ENCODE results near the gene EPB41L4A. TPM values are rescaled to one million over a fixed set of nuclear protein-coding genes. Genes with fewer than 3 reads are reported as not detected.

Gene EPB41L4A
- total RNA-seq, 1 experiment from 2014 or later, result 0.87 TPM

GRCh38 chr5:112353678-112354077 lies 65.4 kb downstream of the EPB41L4A start:
- TF ChIP-seq TCF7L2 (IDR thresholded peaks at IDR 0.05; ENCODE audit: low read depth, low read length), result no peak
- no peak for TF ChIP-seq POLR2AphosphoS5 (IDR thresholded peaks at IDR 0.05; ENCODE audit: low read depth, low read length)
- no peak for TF ChIP-seq SIN3A (IDR thresholded peaks at IDR 0.05; ENCODE audit: borderline replicate concordance, insufficient read depth, low read depth, low read length)
- TF ChIP-seq, protein P1, sequence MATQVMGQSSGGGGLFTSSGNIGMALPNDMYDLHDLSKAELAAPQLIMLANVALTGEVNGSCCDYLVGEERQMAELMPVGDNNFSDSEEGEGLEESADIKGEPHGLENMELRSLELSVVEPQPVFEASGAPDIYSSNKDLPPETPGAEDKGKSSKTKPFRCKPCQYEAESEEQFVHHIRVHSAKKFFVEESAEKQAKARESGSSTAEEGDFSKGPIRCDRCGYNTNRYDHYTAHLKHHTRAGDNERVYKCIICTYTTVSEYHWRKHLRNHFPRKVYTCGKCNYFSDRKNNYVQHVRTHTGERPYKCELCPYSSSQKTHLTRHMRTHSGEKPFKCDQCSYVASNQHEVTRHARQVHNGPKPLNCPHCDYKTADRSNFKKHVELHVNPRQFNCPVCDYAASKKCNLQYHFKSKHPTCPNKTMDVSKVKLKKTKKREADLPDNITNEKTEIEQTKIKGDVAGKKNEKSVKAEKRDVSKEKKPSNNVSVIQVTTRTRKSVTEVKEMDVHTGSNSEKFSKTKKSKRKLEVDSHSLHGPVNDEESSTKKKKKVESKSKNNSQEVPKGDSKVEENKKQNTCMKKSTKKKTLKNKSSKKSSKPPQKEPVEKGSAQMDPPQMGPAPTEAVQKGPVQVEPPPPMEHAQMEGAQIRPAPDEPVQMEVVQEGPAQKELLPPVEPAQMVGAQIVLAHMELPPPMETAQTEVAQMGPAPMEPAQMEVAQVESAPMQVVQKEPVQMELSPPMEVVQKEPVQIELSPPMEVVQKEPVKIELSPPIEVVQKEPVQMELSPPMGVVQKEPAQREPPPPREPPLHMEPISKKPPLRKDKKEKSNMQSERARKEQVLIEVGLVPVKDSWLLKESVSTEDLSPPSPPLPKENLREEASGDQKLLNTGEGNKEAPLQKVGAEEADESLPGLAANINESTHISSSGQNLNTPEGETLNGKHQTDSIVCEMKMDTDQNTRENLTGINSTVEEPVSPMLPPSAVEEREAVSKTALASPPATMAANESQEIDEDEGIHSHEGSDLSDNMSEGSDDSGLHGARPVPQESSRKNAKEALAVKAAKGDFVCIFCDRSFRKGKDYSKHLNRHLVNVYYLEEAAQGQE (IDR thresholded peaks at IDR 0.05; ENCODE audit: insufficient read depth in 1 of 2, low read depth in 2 of 2, low read length in 1 of 2), result no peak
- no peak for TF ChIP-seq CTCF (IDR thresholded peaks at IDR 0.05)
- ChIA-PET CTCF (no interaction called here), POLR2A (no interaction called here)
- no TSS peak for BruUV-seq (replicated peaks)
- Histone ChIP-seq H3K4me3 (ENCODE audit: low read depth in 2 of 2, low read length in 2 of 2) (no peak overlapping the region), H3K27ac (ENCODE audit: low read length) (no peak overlapping the region), H3K27me3 (ENCODE audit: control insufficient read depth, insufficient read depth, low read length) (no peaks in the 10 kb centered on the region), H3K36me3 (ENCODE audit: control insufficient read depth, insufficient read depth, low read length) (no peaks in the 10 kb centered on the region), H3K4me1 (ENCODE audit: control insufficient read depth, insufficient read depth, low read length) (no peaks in the 10 kb centered on the region), H3K9me3 (ENCODE audit: control insufficient read depth, insufficient read depth, low read depth, low read length) (no peaks in the 10 kb centered on the region)
- DNase-seq (ENCODE audit: low read depth, low spot score), result no peak
- intact Hi-C loops (cut with micrococcal nuclease; ENCODE audit: unreplicated experiment) (no loop called here), in situ Hi-C loops (cut with HindIII; ENCODE audit: low pct_unique_long_range_greater_than_20kb, low sequenced_read_pairs) (no loop called here)
- no peak for ATAC-seq

DNA sequence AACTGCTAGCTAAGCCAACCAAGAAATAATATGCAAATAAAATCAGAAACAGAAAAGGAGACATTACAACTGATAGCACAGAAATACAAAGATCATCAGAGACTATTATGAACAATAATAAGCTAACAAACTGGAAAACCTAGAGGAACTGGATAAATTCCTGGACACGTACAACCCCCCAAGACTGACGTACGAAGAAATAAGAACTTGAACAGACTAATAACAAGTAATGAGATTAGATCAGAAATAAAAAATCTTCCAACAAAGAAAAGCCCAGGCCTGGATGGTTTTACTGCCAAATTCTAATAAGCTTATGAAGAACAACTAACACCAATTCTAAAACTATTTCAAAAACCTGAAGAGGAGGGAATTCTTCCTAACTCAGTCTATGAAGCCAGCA lies 67.9 kb downstream of the EPB41L4A start:
- no TSS peak for BruUV-seq (replicated peaks)
- Histone ChIP-seq H3K4me3 (ENCODE audit: low read depth in 2 of 2, low read length in 2 of 2) (no peak overlapping the region), H3K27ac (ENCODE audit: low read length) (no peak overlapping the region), H3K27me3 (ENCODE audit: control insufficient read depth, insufficient read depth, low read length) (no peaks in the 10 kb centered on the region), H3K36me3 (ENCODE audit: control insufficient read depth, insufficient read depth, low read length) (no peaks in the 10 kb centered on the region), H3K9me3 (ENCODE audit: control insufficient read depth, insufficient read depth, low read depth, low read length) (no peaks in the 10 kb centered on the region), H3K4me1 (ENCODE audit: control insufficient read depth, insufficient read depth, low read length) (no peaks in the 10 kb centered on the region)
- POLR2A ChIA-PET, result no interaction called here
- ATAC-seq, result no peak
- in situ Hi-C loops (cut with HindIII; ENCODE audit: low pct_unique_long_range_greater_than_20kb, low sequenced_read_pairs) (no loop called here), intact Hi-C loops (cut with micrococcal nuclease; ENCODE audit: unreplicated experiment) (no loop called here)
- CTCF ChIA-PET, result no interaction called here
- TF ChIP-seq POLR2AphosphoS5 (IDR thresholded peaks at IDR 0.05; ENCODE audit: low read depth, low read length) (no peak), TCF7L2 (IDR thresholded peaks at IDR 0.05; ENCODE audit: low read depth, low read length) (no peak), SIN3A (IDR thresholded peaks at IDR 0.05; ENCODE audit: borderline replicate concordance, insufficient read depth, low read depth, low read length) (no peak), CTCF (IDR thresholded peaks at IDR 0.05) (no peak)
- TF ChIP-seq, protein P1 (IDR thresholded peaks at IDR 0.05; ENCODE audit: insufficient read depth in 1 of 2, low read depth in 2 of 2, low read length in 1 of 2), result no peak
- no peak for DNase-seq (ENCODE audit: low read depth, low spot score)
